K562 (cell line): ENCODE results near the gene PTH2. TPM values are rescaled to one million over a fixed set of nuclear protein-coding genes. Genes with fewer than 3 reads are reported as not detected.

Experiments
- CBX1 ChIP-seq: sonication (generic); IDR thresholded peaks from 2 replicates; pipeline ENCODE4 v1.6.1; 2016; ENCODE audit warnings: antibody characterized with exemption, low read depth, mild to moderate bottlenecking
- CUX1 ChIP-seq: fragments of 200-800 bp; sonication (Bioruptor generic); IDR thresholded peaks from 2 replicates; pipeline ENCODE4 v1.6.1; 2016; ENCODE audit warnings: missing genetic modification characterization, missing compliant biosample characterization
- EHMT2 ChIP-seq: fragments of 450-650 bp; IDR thresholded peaks from 2 replicates; pipeline ENCODE4 v1.6.1; 2018; ENCODE audit warnings: antibody characterized with exemption
- FOXM1 ChIP-seq, 2 experiments: fragments of 450-650 bp in 1 of 2; sonication (generic) in 1 of 2; formaldehyde crosslinking in 1 of 2; IDR thresholded peaks; 2 replicates each; pipeline versions ENCODE4 v1.6.1 to v1.9.0; 2017 to 2022; ENCODE audit warnings: low read depth in 2 of 2, mild to moderate bottlenecking in 2 of 2, missing genetic modification reagents in 1 of 2, moderate library complexity in 1 of 2
- GMEB1 ChIP-seq: fragments of 250-450 bp; sonication (Bioruptor Pico); IDR thresholded peaks from 2 replicates; pipeline ENCODE4 v1.4.0; 2020; ENCODE audit warnings: mild to moderate bottlenecking
- KHSRP ChIP-seq: fragments of 450-650 bp; IDR thresholded peaks from 2 replicates; pipeline ENCODE4 v1.6.1; 2017
- MAFF ChIP-seq: IDR thresholded peaks from 2 replicates; pipeline ENCODE4 v1.6.1; 2012; ENCODE audit warnings: low read length, improper control_type of control experiment
- MTA3 ChIP-seq: fragments of 450-650 bp; formaldehyde crosslinking; IDR thresholded peaks from 2 replicates; pipeline ENCODE4 v1.6.1; 2017; ENCODE audit warnings: mild to moderate bottlenecking, borderline replicate concordance
- NFIX ChIP-seq: fragments of 250-450 bp; sonication (Bioruptor Pico); IDR thresholded peaks from 2 replicates; pipeline ENCODE4 v1.4.0; 2020; ENCODE audit warnings: low read depth, mild to moderate bottlenecking, moderate library complexity
- PHF21A ChIP-seq: fragments of 450-650 bp; IDR thresholded peaks from 2 replicates; pipeline ENCODE4 v1.6.1; 2017; ENCODE audit warnings: low read depth, borderline replicate concordance
- SIN3A ChIP-seq, 2 experiments: fragments of 150-350 bp in 1 of 2; IDR thresholded peaks; 2 replicates each; pipeline ENCODE4 v1.6.1; 2011 to 2016; ENCODE audit warnings: borderline replicate concordance in 2 of 2, low read depth in 2 of 2, low read length in 2 of 2, mild to moderate bottlenecking in 2 of 2, moderate library complexity in 2 of 2; ENCODE audit not compliant: control insufficient read depth in 1 of 2
- SMC3 ChIP-seq: conservative IDR thresholded peaks from 2 replicates; pipeline ENCODE4 v1.6.1; 2011; ENCODE audit warnings: low read depth, low read length, improper control_type of control experiment; ENCODE audit not compliant: insufficient read depth
- TCF3 ChIP-seq: sonication (generic); formaldehyde crosslinking; IDR thresholded peaks from 2 replicates; pipeline ENCODE4 v1.4.0; 2020; ENCODE audit warnings: mild to moderate bottlenecking, missing genetic modification reagents
- ZBTB9 ChIP-seq: fragments of 450-650 bp; formaldehyde crosslinking; IDR thresholded peaks from 2 replicates; pipeline ENCODE4 v1.4.0; 2020; ENCODE audit warnings: mild to moderate bottlenecking, moderate library complexity
- ZC3H4 ChIP-seq: sonication (generic); formaldehyde crosslinking; IDR thresholded peaks from 2 replicates; pipeline ENCODE4 v1.9.0; 2021; ENCODE audit warnings: missing genetic modification reagents, borderline replicate concordance
- ZNF3 ChIP-seq: fragments of 250-450 bp; sonication (Bioruptor Pico); IDR thresholded peaks from 2 replicates; pipeline ENCODE4 v1.5.0; 2021; ENCODE audit warnings: mild to moderate bottlenecking, moderate library complexity
- ZNF395 ChIP-seq: fragments of 200-800 bp; sonication (Bioruptor generic); IDR thresholded peaks from 2 replicates; pipeline ENCODE4 v1.6.1; 2017; ENCODE audit warnings: missing genetic modification characterization, missing compliant biosample characterization
- ZNF444 ChIP-seq: fragments of 250-450 bp; sonication (Bioruptor Pico); IDR thresholded peaks from 2 replicates; pipeline ENCODE4 v1.4.0; 2020; ENCODE audit warnings: mild to moderate bottlenecking, moderate library complexity
- ZNF764 ChIP-seq: fragments of 250-450 bp; sonication (Bioruptor Pico); IDR thresholded peaks from 2 replicates; pipeline ENCODE4 v1.4.0; 2020; ENCODE audit warnings: low read depth, mild to moderate bottlenecking, moderate library complexity
- polyA plus RNA-seq, 8 experiments: library from polyadenylated mRNA; depleted of rRNA in 4 of 8; stranded (reverse) in 5 of 8; unstranded in 3 of 8; fragments of >200 nt; fragmentation: Nextera tagmentation in 2 of 8; fragmentation: Illumina TruSeq in 1 of 8; extraction: Ambion mirVana in 2 of 8; extraction: Trizol in 1 of 8; gene quantifications; 2 replicates each; pipeline versions ENCODE4 v1.2.1 to v1.2.3, GENCODE V29; 2011 to 2014; ENCODE audit warnings: inconsistent platforms in 1 of 8, missing spikeins in 1 of 8
- total RNA-seq, 7 experiments: library from RNA; depleted of rRNA in 6 of 7; stranded (reverse); fragments of >200 nt in 6 of 7; fragmentation: Illumina TruSeq in 2 of 7; extraction: Trizol in 2 of 7; gene quantifications; 2 replicates each; pipeline versions ENCODE4 v1.2.1 to v1.2.3, GENCODE V29; 2011 to 2021; ENCODE audit warnings: low replicate concordance in 1 of 7

The PTH2 gene
- total and polyA plus RNA-seq, 9 of the 15 experiments (the other 6 are each of a cell fraction or from before 2014, with no cell fraction given): 1.3 TPM; not detected in 8

GRCh38 chr19:49409441-49410029 is 13.7 kb downstream of the PTH2 start (continued):
- TF ChIP-seq CUX1 (no peak), MAFF (no peak), KHSRP (no peak), PHF21A (no peak), ZC3H4 (CRISPR knock-in tag) (no peak), ZBTB9 (CRISPR knock-in tag) (0 out of 2 replicates have a peak, but pooled peaks have one; percentile 38), ZNF764 (CRISPR knock-in tag) (no peak), ZNF395 (CRISPR knock-in tag) (peak; percentile 88; the same call in 1 of the 2 replicates), ZNF3 (CRISPR knock-in tag) (no peak), MTA3 (no peak; the same call in 1 of the 2 replicates), SIN3A (IDR thresholded peaks at IDR 0.05; ENCODE audit: borderline replicate concordance in 2 of 2, control insufficient read depth in 1 of 2, low read depth in 2 of 2, low read length in 2 of 2) (no peak), EHMT2 (peak; percentile 34; the same call in 1 of the 2 replicates), CBX1 (no peak), SMC3 (no peak), GMEB1 (CRISPR knock-in tag) (no peak), TCF3 (CRISPR knock-in tag) (no peak), NFIX (CRISPR knock-in tag) (no peak), ZNF444 (CRISPR knock-in tag) (no peak), FOXM1 (IDR thresholded peaks at IDR 0.05; ENCODE audit: low read depth) (no peak), FOXM1 (CRISPR knock-in tag; IDR thresholded peaks at IDR 0.05; ENCODE audit: low read depth) (no peak)
